A673 (cell line): ENCODE measurements around the gene NEURL1. TPM values are rescaled to one million over a fixed set of nuclear protein-coding genes. Genes with fewer than 3 reads are reported as not detected.

ENCODE experiments used
- BruUV-seq: library from RNA; stranded (reverse); fragments of 400-500 nt; replicated peaks from 2 replicates; lab custom pipeline; 2021; lab: Mats Ljungman, UMichigan
- CTCF ChIA-PET: fragments of 300-600 bp; sonication (Branson Sonifier 250); formaldehyde crosslinking; loops from one replicate; lab custom pipeline; 2022; ENCODE audit warnings: antibody characterized with exemption; lab: Charles Lee
- POLR2A ChIA-PET: fragments of 300-600 bp; sonication (Branson Sonifier 250); formaldehyde crosslinking; loops from one replicate; lab custom pipeline; 2022; ENCODE audit warnings: antibody characterized with exemption; ENCODE audit not compliant: low non-redundant PET; lab: Charles Lee
- DNase-seq: peaks from one replicate; pipeline ENCODE4 v3.0.0-alpha.2; 2015; ENCODE audit warnings: low spot score
- H3K27ac ChIP-seq: fragments of 200-600 bp; sonication (generic); 2 replicates; pipeline ENCODE4 v1.5.1; 2016; ENCODE audit warnings: mixed run types, low read depth, mild to moderate bottlenecking, mixed read lengths, antibody characterized with exemption, low read length; ENCODE audit not compliant: poor library complexity, severe bottlenecking
- H3K27me3 ChIP-seq: fragments of 200-600 bp; sonication (generic); replicated peaks from 2 replicates; pipeline ENCODE4 v1.6.1; 2017; ENCODE audit warnings: mixed run types, low read depth, mild to moderate bottlenecking, mixed read lengths, antibody characterized with exemption, low read length; ENCODE audit not compliant: insufficient read depth, poor library complexity
- H3K36me3 ChIP-seq: fragments of 200-600 bp; sonication (generic); 2 replicates; pipeline ENCODE4 v1.6.1; 2016; ENCODE audit warnings: mixed run types, mild to moderate bottlenecking, mixed read lengths, antibody characterized with exemption, low read length; ENCODE audit not compliant: insufficient read depth, poor library complexity, severe bottlenecking
- H3K4me1 ChIP-seq: fragments of 200-600 bp; sonication (generic); 2 replicates; pipeline ENCODE4 v1.6.1; 2017; ENCODE audit warnings: mixed run types, mild to moderate bottlenecking, mixed read lengths, antibody characterized with exemption, low read length; ENCODE audit not compliant: insufficient read depth, poor library complexity, severe bottlenecking
- H3K4me3 ChIP-seq: fragments of 200-600 bp; sonication (generic); 2 replicates; pipeline ENCODE4 v1.5.1; 2016; ENCODE audit warnings: low read depth, mixed run types, mild to moderate bottlenecking, mixed read lengths, low read length; ENCODE audit not compliant: poor library complexity, severe bottlenecking
- H3K9me3 ChIP-seq: fragments of 200-600 bp; sonication (generic); 2 replicates; pipeline ENCODE4 v1.6.1; 2016; ENCODE audit warnings: mixed run types, low read depth, mild to moderate bottlenecking, mixed read lengths, antibody characterized with exemption, low read length; ENCODE audit not compliant: poor library complexity, severe bottlenecking
- CTCF ChIP-seq: fragments of 300-800, 200-600 bp; sonication (generic); conservative IDR thresholded peaks from 2 replicates; pipeline ENCODE4 v1.5.1; 2017; ENCODE audit warnings: low read depth, mild to moderate bottlenecking, antibody characterized with exemption, low read length, moderate library complexity, mixed read lengths
- EZH2 ChIP-seq: fragments of 200-600 bp; sonication (generic); IDR thresholded peaks from 2 replicates; pipeline ENCODE4 v1.6.1; 2017; ENCODE audit warnings: borderline replicate concordance, low read depth, mild to moderate bottlenecking, mixed read lengths, antibody characterized with exemption, low read length; ENCODE audit not compliant: poor library complexity, severe bottlenecking
- intact Hi-C: fragments of 100-400 bp; cut with micrococcal nuclease; formaldehyde crosslinking; loops from one replicate; pipeline ENCODE4 v1.10.0; 2022; ENCODE audit not compliant: unreplicated experiment
- total RNA-seq: library from RNA; stranded (reverse); gene quantifications from 2 replicates; pipeline ENCODE4 v1.2.3, GENCODE V29; 2021

The NEURL1 gene
- total RNA-seq, 1 experiment from 2014 or later: 0.52 TPM

- intact Hi-C loops: no loop called here
- BruUV-seq: no TSS peak
- ChIA-PET POLR2A (interaction anchor here (0.7 kb wide), 1 partner anchor 50 kb away, joined by 4 read pairs; no protein-coding TSS in a partner anchor), CTCF (interaction anchor here (0.6 to 1.1 kb wide), 2 partner anchors 50 to 133 kb away, joined by 4 read pairs; no protein-coding TSS in a partner anchor)
- H3K36me3 ChIP-seq: no peaks in the 10 kb centered on the region
- H3K9me3 ChIP-seq: no peaks in the 10 kb centered on the region
- H3K27me3 ChIP-seq: peaks cover 43% of the 10 kb centered on the region
- peaks cover 15% of the 10 kb centered on the region for H3K4me1 ChIP-seq
- no peak overlapping the region for H3K27ac ChIP-seq
- H3K4me3 ChIP-seq: peak overlapping the region; percentile 58
- TF ChIP-seq CTCF (no peak), EZH2 (no peak)
- DNase-seq: no peak
Measured at GRCh38 chr10:103492655-103493261, 747 bp upstream of the NEURL1 start.

- TF ChIP-seq EZH2: no peak
- no peak for TF ChIP-seq CTCF
- ChIA-PET POLR2A (no interaction called here), CTCF (interaction anchor here (1.1 kb wide), 1 partner anchor 49 kb away, joined by 4 read pairs; no protein-coding TSS in a partner anchor)
- Histone ChIP-seq H3K4me1 (peaks cover 15% of the 10 kb centered on the region), H3K9me3 (no peaks in the 10 kb centered on the region), H3K27me3 (peaks cover 50% of the 10 kb centered on the region), H3K4me3 (peak overlapping the region; percentile 58), H3K36me3 (no peaks in the 10 kb centered on the region), H3K27ac (no peak overlapping the region)
- intact Hi-C loops: no loop called here
- BruUV-seq: no TSS peak
- DNase-seq: no peak
Measured at GRCh38 chr10:103493916-103494877, 692 bp downstream of the NEURL1 start.

GRCh38 chr10:103495321-103495720 is 1.8 kb downstream of the NEURL1 start:
- Histone ChIP-seq H3K9me3 (no peaks in the 10 kb centered on the region), H3K27ac (no peak overlapping the region), H3K4me3 (no peak overlapping the region), H3K36me3 (no peaks in the 10 kb centered on the region), H3K4me1 (peaks cover 15% of the 10 kb centered on the region), H3K27me3 (peaks cover 50% of the 10 kb centered on the region)
- no TSS peak for BruUV-seq
- intact Hi-C loops: no loop called here
- ChIA-PET CTCF (no interaction called here), POLR2A (no interaction called here)
- no peak for DNase-seq
- TF ChIP-seq EZH2: no peak
- no peak for TF ChIP-seq CTCF
